Mucosa of rectum (tissue), 2 donors: ENCODE measurements around the gene PPP1R3D.

Experiments used
- H3K27ac ChIP-seq, 2 donors: one replicate each; pipeline ENCODE4 v1.7.0; 2013; ENCODE audit warnings: inconsistent platforms in 2 of 2, low read depth in 2 of 2, low read length in 2 of 2
- H3K27me3 ChIP-seq, 2 donors: one replicate each; pipeline ENCODE4 v1.7.0; 2013; ENCODE audit warnings: low read length in 2 of 2; ENCODE audit not compliant: control insufficient read depth in 2 of 2, insufficient read depth in 2 of 2
- H3K36me3 ChIP-seq, 2 donors: one replicate each; pipeline ENCODE4 v1.7.0; 2013; ENCODE audit warnings: low read length in 2 of 2; ENCODE audit not compliant: control insufficient read depth in 2 of 2, insufficient read depth in 2 of 2
- H3K4me1 ChIP-seq, 2 donors: one replicate each; pipeline ENCODE4 v1.7.0; 2013; ENCODE audit warnings: low read length in 2 of 2, mild to moderate bottlenecking in 1 of 2; ENCODE audit not compliant: control insufficient read depth in 2 of 2, insufficient read depth in 2 of 2
- H3K4me3 ChIP-seq, 2 donors: one replicate each; pipeline ENCODE4 v1.7.0; 2013; ENCODE audit warnings: low read length in 2 of 2
- H3K9ac ChIP-seq, 2 donors: one replicate each; pipeline ENCODE4 v1.7.0; 2013; ENCODE audit warnings: low read length in 2 of 2, low read depth in 1 of 2, mild to moderate bottlenecking in 1 of 2
- H3K9me3 ChIP-seq, 2 donors: one replicate each; pipeline ENCODE4 v1.7.0; 2013; ENCODE audit warnings: low read length in 2 of 2; ENCODE audit not compliant: control insufficient read depth in 2 of 2
- donor health status: healthy.
- donor health status: Normal muscosa, but diverticular disease.

PPP1R3D gene

GRCh38 chr20:59931511-59932312 is 8.4 kb downstream of the PPP1R3D start:
- Histone ChIP-seq H3K27ac (no peak overlapping the region), H3K36me3 (no peaks in the 10 kb centered on the region), H3K4me3 (no peak overlapping the region), H3K4me1 (no peaks in the 10 kb centered on the region), H3K27me3 (no peaks in the 10 kb centered on the region), H3K9ac (no peak overlapping the region), H3K9me3 (no peaks in the 10 kb centered on the region)

GRCh38 chr20:59925899-59926298 is 14.2 kb downstream of the PPP1R3D start:
- H3K9ac ChIP-seq = no peak overlapping the region
- H3K27me3 ChIP-seq = no peaks in the 10 kb centered on the region
- no peaks in the 10 kb centered on the region for H3K9me3 ChIP-seq
- H3K4me1 ChIP-seq = peaks cover 8 to 9% of the 10 kb centered on the region in 2 donors
- no peak overlapping the region for H3K4me3 ChIP-seq
- no peaks in the 10 kb centered on the region for H3K36me3 ChIP-seq
- no peak overlapping the region for H3K27ac ChIP-seq

- peaks cover 8 to 9% of the 10 kb centered on the region in 2 donors for H3K4me1 ChIP-seq
- H3K27ac ChIP-seq = no peak overlapping the region
- H3K27me3 ChIP-seq = no peaks in the 10 kb centered on the region
- no peaks in the 10 kb centered on the region for H3K36me3 ChIP-seq
- H3K9ac ChIP-seq = no peak overlapping the region
- H3K4me3 ChIP-seq = no peak overlapping the region
- no peaks in the 10 kb centered on the region for H3K9me3 ChIP-seq
Measured at GRCh38 chr20:59925359-59925758, 14.7 kb downstream of the PPP1R3D start.

GRCh38 chr20:59923514-59923913 is 16.6 kb downstream of the PPP1R3D start:
- H3K4me3 ChIP-seq = no peak overlapping the region
- H3K36me3 ChIP-seq = no peaks in the 10 kb centered on the region
- H3K9ac ChIP-seq = no peak overlapping the region
- H3K4me1 ChIP-seq = peaks cover 8 to 9% of the 10 kb centered on the region in 2 donors
- H3K27ac ChIP-seq = no peak overlapping the region
- no peaks in the 10 kb centered on the region for H3K27me3 ChIP-seq
- no peaks in the 10 kb centered on the region for H3K9me3 ChIP-seq

- H3K27ac ChIP-seq = no peak overlapping the region
- no peak overlapping the region for H3K9ac ChIP-seq
- no peaks in the 10 kb centered on the region for H3K36me3 ChIP-seq
- no peaks in the 10 kb centered on the region for H3K27me3 ChIP-seq
- peaks cover 5 to 6% of the 10 kb centered on the region in 2 donors for H3K4me1 ChIP-seq
- no peaks in the 10 kb centered on the region for H3K9me3 ChIP-seq
- H3K4me3 ChIP-seq = no peak overlapping the region
Measured at GRCh38 chr20:59920944-59921343, 19.2 kb downstream of the PPP1R3D start.

GRCh38 chr20:59912609-59913008 is 27.5 kb downstream of the PPP1R3D start:
- no peaks in the 10 kb centered on the region for H3K4me1 ChIP-seq
- no peaks in the 10 kb centered on the region for H3K36me3 ChIP-seq
- no peaks in the 10 kb centered on the region for H3K9me3 ChIP-seq
- no peaks in the 10 kb centered on the region for H3K27me3 ChIP-seq
- no peak overlapping the region for H3K27ac ChIP-seq
- H3K9ac ChIP-seq = no peak overlapping the region
- H3K4me3 ChIP-seq = no peak overlapping the region

- Histone ChIP-seq H3K9ac (no peak overlapping the region), H3K27me3 (no peaks in the 10 kb centered on the region), H3K27ac (no peak overlapping the region), H3K9me3 (no peaks in the 10 kb centered on the region), H3K4me1 (no peaks in the 10 kb centered on the region), H3K36me3 (no peaks in the 10 kb centered on the region), H3K4me3 (no peak overlapping the region)
Measured at GRCh38 chr20:59911041-59911440, 29.1 kb downstream of the PPP1R3D start.

- H3K4me1 ChIP-seq = no peaks in the 10 kb centered on the region
- H3K27ac ChIP-seq = no peak overlapping the region
- no peak overlapping the region for H3K4me3 ChIP-seq
- H3K9me3 ChIP-seq = no peaks in the 10 kb centered on the region
- H3K9ac ChIP-seq = no peak overlapping the region
- no peaks in the 10 kb centered on the region for H3K36me3 ChIP-seq
- no peaks in the 10 kb centered on the region for H3K27me3 ChIP-seq
Measured at GRCh38 chr20:59908855-59909254, 31.2 kb downstream of the PPP1R3D start.

GRCh38 chr20:59903621-59904020 is 36.5 kb downstream of the PPP1R3D start:
- Histone ChIP-seq H3K4me3 (no peak overlapping the region), H3K27ac (no peak overlapping the region), H3K9me3 (no peaks in the 10 kb centered on the region), H3K9ac (no peak overlapping the region), H3K27me3 (no peaks in the 10 kb centered on the region), H3K36me3 (no peaks in the 10 kb centered on the region), H3K4me1 (no peaks in the 10 kb centered on the region)

- Histone ChIP-seq H3K27me3 (no peaks in the 10 kb centered on the region), H3K4me1 (no peaks in the 10 kb centered on the region), H3K4me3 (no peak overlapping the region), H3K9ac (no peak overlapping the region), H3K9me3 (no peaks in the 10 kb centered on the region), H3K36me3 (no peaks in the 10 kb centered on the region), H3K27ac (no peak overlapping the region)
Measured at GRCh38 chr20:59902470-59902869, 37.6 kb downstream of the PPP1R3D start.
